ENCODE measurements around the gene ITGBL1. TPM values are rescaled to one million over a fixed set of nuclear protein-coding genes. Genes with fewer than 3 reads are reported as not detected.

The ITGBL1 gene
- total RNA-seq, 3 donors from 2014 or later (not counting 1 experiment from before 2014, with no cell fraction given) = not detected

- intact Hi-C loops (cut with micrococcal nuclease) = no loop called here
- 96% methylated on average over 2 of the region's 3 CpGs for WGBS (ENCODE audit: insufficient coverage)
- H3K27me3 Mint-ChIP-seq (ENCODE audit: low read depth in 2 of 2) = no peaks in the 10 kb centered on the region
- Histone ChIP-seq H3K4me1 (ENCODE audit: control insufficient read depth, insufficient read depth, low read length) (no peaks in the 10 kb centered on the region), H3K27ac (ENCODE audit: low read length) (no peak overlapping the region), H3K4me3 (ENCODE audit: low read length) (no peak overlapping the region), H3K27me3 (ENCODE audit: control insufficient read depth, insufficient read depth, low read length) (no peaks in the 10 kb centered on the region), H3K9me3 (ENCODE audit: control insufficient read depth, insufficient read depth, low read length) (no peaks in the 10 kb centered on the region), H3K36me3 (ENCODE audit: control insufficient read depth, insufficient read depth, low read length) (no peaks in the 10 kb centered on the region)
- TF ChIP-seq CTCF (IDR thresholded peaks at IDR 0.05) = no peak
- no peak overlapping the region for H3K4me3 Mint-ChIP-seq
- no peaks in the 10 kb centered on the region for H3K4me1 Mint-ChIP-seq
- H3K36me3 Mint-ChIP-seq = no peaks in the 10 kb centered on the region
- no peak overlapping the region for H3K27ac Mint-ChIP-seq
- DNase-seq = no peak
- ATAC-seq = no peak
- no peaks in the 10 kb centered on the region for H3K9me3 Mint-ChIP-seq
Observed at GRCh38 chr13:101489643-101490405, 37.3 kb downstream of the ITGBL1 start.

GRCh38 chr13:101490406-101491015, 38.0 kb downstream of the ITGBL1 start:
- H3K27ac ChIP-seq (ENCODE audit: low read length) = no peak overlapping the region
- no peaks in the 10 kb centered on the region for H3K27me3 ChIP-seq (ENCODE audit: control insufficient read depth, insufficient read depth, low read length)
- no peaks in the 10 kb centered on the region for H3K36me3 ChIP-seq (ENCODE audit: control insufficient read depth, insufficient read depth, low read length)
- no peaks in the 10 kb centered on the region for H3K4me1 ChIP-seq (ENCODE audit: control insufficient read depth, insufficient read depth, low read length)
- no peak overlapping the region for H3K4me3 ChIP-seq (ENCODE audit: low read length)
- H3K4me3 Mint-ChIP-seq = no peak overlapping the region
- no peaks in the 10 kb centered on the region for H3K4me1 Mint-ChIP-seq
- TF ChIP-seq CTCF (IDR thresholded peaks at IDR 0.05) = no peak
- DNase-seq (no peak), ATAC-seq (no peak)
- intact Hi-C loops (cut with micrococcal nuclease) = no loop called here
- no peak overlapping the region for H3K27ac Mint-ChIP-seq
- H3K36me3 Mint-ChIP-seq = no peaks in the 10 kb centered on the region
- H3K9me3 Mint-ChIP-seq = no peaks in the 10 kb centered on the region
- no peaks in the 10 kb centered on the region for H3K27me3 Mint-ChIP-seq (ENCODE audit: low read depth in 2 of 2)
- H3K9me3 ChIP-seq (ENCODE audit: control insufficient read depth, insufficient read depth, low read length) = no peaks in the 10 kb centered on the region

GRCh38 chr13:101492251-101492910, 39.9 kb downstream of the ITGBL1 start:
- no peak overlapping the region for H3K4me3 ChIP-seq (ENCODE audit: low read length)
- ATAC-seq = no peak
- Mint-ChIP-seq H3K36me3 (no peaks in the 10 kb centered on the region), H3K27ac (no peak overlapping the region), H3K27me3 (ENCODE audit: low read depth in 2 of 2) (no peaks in the 10 kb centered on the region), H3K4me3 (no peak overlapping the region), H3K4me1 (no peaks in the 10 kb centered on the region), H3K9me3 (no peaks in the 10 kb centered on the region)
- no peak for TF ChIP-seq CTCF (IDR thresholded peaks at IDR 0.05)
- H3K27me3 ChIP-seq (ENCODE audit: control insufficient read depth, insufficient read depth, low read length) = no peaks in the 10 kb centered on the region
- no peak for DNase-seq
- WGBS (ENCODE audit: insufficient coverage) = 89% methylated on average over 3 of the region's 3 CpGs
- no peaks in the 10 kb centered on the region for H3K36me3 ChIP-seq (ENCODE audit: control insufficient read depth, insufficient read depth, low read length)
- no peaks in the 10 kb centered on the region for H3K9me3 ChIP-seq (ENCODE audit: control insufficient read depth, insufficient read depth, low read length)
- no peak overlapping the region for H3K27ac ChIP-seq (ENCODE audit: low read length)
- intact Hi-C loops (cut with micrococcal nuclease) = no loop called here
- H3K4me1 ChIP-seq (ENCODE audit: control insufficient read depth, insufficient read depth, low read length) = no peaks in the 10 kb centered on the region
